K562 (cell line): Measurements from ENCODE around the gene MEX3A. TPM values are rescaled to one million over a fixed set of nuclear protein-coding genes. Genes with fewer than 3 reads are reported as not detected.
A peak's percentile ranks its signal among the peaks of the same experiment; 100 is the strongest.

Source experiments
- ADNP ChIP-seq: fragments of 200-800 bp; sonication (Bioruptor generic); IDR thresholded peaks from 2 replicates; pipeline ENCODE4 v1.6.1; 2016; ENCODE audit warnings: missing genetic modification characterization, missing compliant biosample characterization
- E2F8 ChIP-seq: fragments of 450-650 bp; IDR thresholded peaks from 2 replicates; pipeline ENCODE4 v1.7.1; 2018; ENCODE audit warnings: mild to moderate bottlenecking, low read depth; ENCODE audit not compliant: partially characterized antibody
- HDAC1 ChIP-seq, 2 experiments: fragments of 450-650 bp; IDR thresholded peaks; 2 replicates each; pipeline ENCODE4 v1.6.1; 2016 to 2017; ENCODE audit warnings: inconsistent platforms in 1 of 2, mild to moderate bottlenecking in 1 of 2, moderate library complexity in 1 of 2
- HNRNPLL ChIP-seq: fragments of 200-400 bp; formaldehyde crosslinking; IDR thresholded peaks from 2 replicates; pipeline ENCODE4 v1.6.1; 2017; ENCODE audit warnings: low read length, low read depth, mild to moderate bottlenecking; ENCODE audit not compliant: poor library complexity, severe bottlenecking
- ILK ChIP-seq: fragments of 450-650 bp; IDR thresholded peaks from 2 replicates; pipeline ENCODE4 v1.6.1; 2016; ENCODE audit warnings: missing genetic modification characterization, low read depth, mild to moderate bottlenecking, missing compliant biosample characterization, moderate library complexity, borderline replicate concordance
- KDM4B ChIP-seq, 2 experiments: fragments of 450-650 bp in 1 of 2; sonication (generic) in 1 of 2; IDR thresholded peaks; 2 replicates each; pipeline ENCODE4 v1.6.1; 2016 to 2017; ENCODE audit warnings: borderline replicate concordance in 2 of 2, antibody characterized with exemption in 1 of 2, low read depth in 1 of 2, mild to moderate bottlenecking in 1 of 2
- MITF ChIP-seq: IDR thresholded peaks from 2 replicates; pipeline ENCODE4 v1.6.1; 2014; ENCODE audit warnings: antibody characterized with exemption
- MTA3 ChIP-seq: fragments of 450-650 bp; formaldehyde crosslinking; IDR thresholded peaks from 2 replicates; pipeline ENCODE4 v1.6.1; 2017; ENCODE audit warnings: mild to moderate bottlenecking, borderline replicate concordance
- PCBP2 ChIP-seq: fragments of 200-400 bp; formaldehyde crosslinking; IDR thresholded peaks from 2 replicates; pipeline ENCODE4 v1.6.1; 2018; ENCODE audit warnings: low read length, low read depth, mild to moderate bottlenecking, moderate library complexity; ENCODE audit not compliant: poor library complexity, severe bottlenecking
- STAT5B ChIP-seq: fragments of 250-450 bp; sonication (Bioruptor Pico); IDR thresholded peaks from 2 replicates; pipeline ENCODE4 v1.8.0; 2021; ENCODE audit warnings: mild to moderate bottlenecking, inconsistent platforms
- TFAM ChIP-seq: fragments of 250-450 bp; sonication (Bioruptor Pico); conservative IDR thresholded peaks from 2 replicates; pipeline ENCODE4 v1.5.0; 2021; ENCODE audit warnings: mild to moderate bottlenecking, moderate library complexity
- ZBTB12 ChIP-seq: fragments of 250-450 bp; sonication (Bioruptor Pico); IDR thresholded peaks from 2 replicates; pipeline ENCODE4 v1.4.0; 2020
- ZBTB33 ChIP-seq: sonication (generic); formaldehyde crosslinking; IDR thresholded peaks from 2 replicates; pipeline ENCODE4 v1.8.1; 2023; ENCODE audit warnings: mild to moderate bottlenecking, missing genetic modification reagents
- ZKSCAN8 ChIP-seq: fragments of 200-800 bp; sonication (Bioruptor generic); IDR thresholded peaks from 2 replicates; pipeline ENCODE4 v1.6.1; 2016; ENCODE audit warnings: missing genetic modification characterization, missing compliant biosample characterization
- ZNF263 ChIP-seq: sonication (generic); formaldehyde crosslinking; IDR thresholded peaks from 2 replicates; pipeline ENCODE4 v1.8.0; 2022; ENCODE audit warnings: mild to moderate bottlenecking, missing genetic modification reagents, borderline replicate concordance
- ZNF717 ChIP-seq: fragments of 250-450 bp; sonication (Bioruptor Pico); IDR thresholded peaks from 2 replicates; pipeline ENCODE4 v1.5.0; 2021
- ZNF76 ChIP-seq: fragments of 250-450 bp; sonication (Bioruptor Pico); IDR thresholded peaks from 2 replicates; pipeline ENCODE4 v1.4.0; 2020; ENCODE audit warnings: mild to moderate bottlenecking, moderate library complexity, borderline replicate concordance
- ZNF79 ChIP-seq: fragments of 250-450 bp; sonication (Bioruptor Pico); IDR thresholded peaks from 2 replicates; pipeline ENCODE4 v1.4.0; 2020; ENCODE audit warnings: low read depth, mild to moderate bottlenecking, moderate library complexity
- polyA plus RNA-seq, 8 experiments: library from polyadenylated mRNA; depleted of rRNA in 4 of 8; stranded (reverse) in 5 of 8; unstranded in 3 of 8; fragments of >200 nt; fragmentation: Nextera tagmentation in 2 of 8; fragmentation: Illumina TruSeq in 1 of 8; extraction: Ambion mirVana in 2 of 8; extraction: Trizol in 1 of 8; gene quantifications; 2 replicates each; pipeline versions ENCODE4 v1.2.1 to v1.2.3, GENCODE V29; 2011 to 2014; ENCODE audit warnings: inconsistent platforms in 1 of 8, missing spikeins in 1 of 8
- total RNA-seq, 7 experiments: library from RNA; depleted of rRNA in 6 of 7; stranded (reverse); fragments of >200 nt in 6 of 7; fragmentation: Illumina TruSeq in 2 of 7; extraction: Trizol in 2 of 7; gene quantifications; 2 replicates each; pipeline versions ENCODE4 v1.2.1 to v1.2.3, GENCODE V29; 2011 to 2021; ENCODE audit warnings: low replicate concordance in 1 of 7

Gene MEX3A
- total and polyA plus RNA-seq, 9 of the 15 experiments (the other 6 are each of a cell fraction or from before 2014, with no cell fraction given): 0.36 to 13.7 (median 5.2) TPM

- TF ChIP-seq ADNP (tag): no peak
- no peak for TF ChIP-seq ILK (tag)
- no peak for TF ChIP-seq ZNF717 (CRISPR knock-in tag)
- TF ChIP-seq ZBTB33: no peak
- TF ChIP-seq MITF: no peak
- TF ChIP-seq MTA3: no peak
- TF ChIP-seq HNRNPLL: no peak
- TF ChIP-seq HDAC1 (IDR thresholded peaks at IDR 0.05): 0 out of 4 replicates have a peak, but pooled peaks of 1 of the 2 experiments have one; percentile 11
- no peak for TF ChIP-seq ZBTB12 (CRISPR knock-in tag)
- no peak for TF ChIP-seq TFAM (CRISPR knock-in tag)
- no peak for TF ChIP-seq ZNF79 (CRISPR knock-in tag)
- no peak for TF ChIP-seq PCBP2
- TF ChIP-seq ZNF263 (CRISPR knock-in tag): peak; percentile 88
- no peak for TF ChIP-seq ZKSCAN8 (CRISPR knock-in tag)
- TF ChIP-seq ZNF76 (CRISPR knock-in tag): no peak
- no peak for TF ChIP-seq E2F8
- TF ChIP-seq STAT5B (CRISPR knock-in tag): no peak
- no peak for TF ChIP-seq KDM4B (IDR thresholded peaks at IDR 0.05; ENCODE audit: borderline replicate concordance in 2 of 2, low read depth in 1 of 2)
Observed at GRCh38 chr1:156104065-156104810, 22.0 kb upstream of the MEX3A start (continued).
